Esophagus squamous epithelium (tissue), 5 donors: ENCODE measurements around the gene OR10A3. TPM values are rescaled to one million over a fixed set of nuclear protein-coding genes. Genes with fewer than 3 reads are reported as not detected.
"Not testable (repeated sequence)": the region's sequence is repeated elsewhere in the genome, so short reads cannot be mapped to it uniquely, and the experiment has no call there.

ENCODE experiments used
- DNase-seq: peaks from one replicate; lab custom pipeline; 2025; lab: John Stamatoyannopoulos, UW
- H3K27ac ChIP-seq, 4 donors: fragments of 200-600 bp; sonication (generic); one replicate each; pipeline ENCODE4 v1.5.1; 2016 to 2019; ENCODE audit warnings: mild to moderate bottlenecking in 1 of 4
- H3K27me3 ChIP-seq, 4 donors: fragments of 200-600 bp; sonication (generic); 1 replicate in 3 of 4; 2 replicates in 1 of 4; pipeline versions ENCODE4 v1.5.1 to v1.6.0; 2017 to 2021; ENCODE audit warnings: antibody characterized with exemption in 1 of 4
- H3K36me3 ChIP-seq, 3 donors: fragments of 200-600 bp; sonication (generic); one replicate each; pipeline ENCODE4 v1.5.1; 2016 to 2019
- H3K4me1 ChIP-seq, 3 donors: fragments of 200-600 bp; sonication (generic); one replicate each; pipeline ENCODE4 v1.5.1; 2017 to 2019
- H3K4me3 ChIP-seq, 4 donors: fragments of 200-600 bp; sonication (generic); 1 replicate in 3 of 4; 2 replicates in 1 of 4; pipeline ENCODE4 v1.5.1; 2016 to 2019; ENCODE audit warnings: mild to moderate bottlenecking in 2 of 4, moderate library complexity in 1 of 4
- H3K9me3 ChIP-seq, 3 donors: fragments of 200-600 bp; sonication (generic); one replicate each; pipeline ENCODE4 v1.5.1; 2016 to 2019
- CTCF ChIP-seq, 6 experiments: fragments of 450-650 bp in 4 of 6; fragments of 200-600 bp in 2 of 6; sonication (generic) in 2 of 6; IDR thresholded peaks; one replicate each; pipeline ENCODE4 v1.5.1; 2016 to 2019; ENCODE audit warnings: antibody characterized with exemption in 6 of 6, mild to moderate bottlenecking in 4 of 6, moderate library complexity in 4 of 6
- POLR2A ChIP-seq, 4 donors: fragments of 450-650 bp; IDR thresholded peaks; one replicate each; pipeline ENCODE4 v1.6.1; 2017; ENCODE audit warnings: antibody characterized with exemption in 4 of 4, mild to moderate bottlenecking in 4 of 4, moderate library complexity in 3 of 4
- WGBS, 2 donors: methylation state at CpG; one replicate each; pipeline ENCODE4 v1.1.5; 2018; 5-methylcytosine and 5-hydroxymethylcytosine counted together
- intact Hi-C: fragments of 100-400 bp; cut with DNase I; formaldehyde crosslinking; loops from one replicate; pipeline ENCODE4 v1.15.0; 2022
- total RNA-seq, 4 donors: library from RNA; depleted of rRNA; stranded (reverse); fragments of >200 nt; gene quantifications; one replicate each; pipeline ENCODE4 v1.1.0, GENCODE V29; 2016
- donor health status: DM: yes; HTN: yes; CAD: no.

Gene OR10A3
- total RNA-seq = not detected

GRCh38 chr11:7941608-7942007 lies at the start of gene OR10A3:
TSS of gene OR10A3 (minus strand) at chr11:7941708. CDS start at chr11:7939520, 2,188 bp downstream.
- Histone ChIP-seq H3K36me3 (no peaks in the 10 kb centered on the region), H3K27me3 (no peaks in the 10 kb centered on the region), H3K4me1 (no peaks in the 10 kb centered on the region), H3K27ac (no peak within 1 kb of the TSS), H3K9me3 (peaks cover 0 to 20% (median 19%) of the 10 kb centered on the region in 3 donors), H3K4me3 (no peak within 1 kb of the TSS)
- intact Hi-C loops = no loop called here
- WGBS, 2 donors = 77 to 87% methylated on average over 2 of the region's 2 CpGs
- no peak for TF ChIP-seq POLR2A (IDR thresholded peaks at IDR 0.05)
- no peak for DNase-seq

- intact Hi-C loops, DNase-seq, H3K9me3 ChIP-seq, H3K27me3 ChIP-seq: not testable (repeated sequence)
- 1 to 2% methylated on average over 12 of the region's 13 CpGs for WGBS, 2 donors
- Histone ChIP-seq H3K4me1 (peaks cover 7 to 33% (median 17%) of the 10 kb centered on the region in 3 donors), H3K27ac (peak overlapping the region; percentile 79 to 85 (median 82)), H3K36me3 (peaks cover 0 to 34% (median 0%) of the 10 kb centered on the region in 3 donors), H3K4me3 (peak overlapping the region; percentile 71 to 84 (median 78))
Observed at GRCh38 chr11:7987560-7987883, 46.0 kb upstream of the OR10A3 start.

- 1% methylated on average over 19 to 24 of the region's 47 CpGs for WGBS, 2 donors
- no peaks in the 10 kb centered on the region for H3K9me3 ChIP-seq
- peaks cover 0 to 29% (median 0%) of the 10 kb centered on the region in 3 donors for H3K36me3 ChIP-seq
- TF ChIP-seq CTCF (IDR thresholded peaks at IDR 0.05) (peak; percentile 84 to 95 (median 92)), POLR2A (IDR thresholded peaks at IDR 0.05) (peak in 2 of 4 donors; percentile 10 to 43)
- H3K27me3 ChIP-seq = no peaks in the 10 kb centered on the region
- H3K4me1 ChIP-seq = peaks cover 7 to 33% (median 17%) of the 10 kb centered on the region in 3 donors
- H3K4me3 ChIP-seq = peak within 1 kb of the TSS; percentile 71 to 84 (median 78)
- H3K27ac ChIP-seq = peak within 1 kb of the TSS; percentile 79 to 85 (median 82)
- peak; percentile 81 for DNase-seq
- intact Hi-C loops = no loop called here
Observed at GRCh38 chr11:7986768-7987559, 45.5 kb upstream of the OR10A3 start, which contains the start of gene EIF3F. TSS of gene EIF3F (plus strand) at chr11:7987337. CDS start at chr11:7987353, 16 bp downstream.

- intact Hi-C loops = loop anchor here (5.0 kb wide), 1 partner anchor 92 kb away; no protein-coding TSS in a partner anchor
- Histone ChIP-seq H3K4me3 (no peak overlapping the region), H3K9me3 (no peaks in the 10 kb centered on the region), H3K4me1 (peaks cover 7 to 22% (median 13%) of the 10 kb centered on the region in 3 donors), H3K27me3 (no peaks in the 10 kb centered on the region), H3K36me3 (peaks cover 0 to 4% (median 0%) of the 10 kb centered on the region in 3 donors), H3K27ac (no peak overlapping the region)
- TF ChIP-seq CTCF (IDR thresholded peaks at IDR 0.05) (no peak), POLR2A (IDR thresholded peaks at IDR 0.05) (no peak)
- WGBS, 2 donors = 54 to 68% methylated on average over 5 of the region's 7 CpGs
- DNase-seq = no peak
Observed at GRCh38 chr11:7983832-7984590, 42.5 kb upstream of the OR10A3 start.

- DNase-seq = no peak
- intact Hi-C loops = loop anchor here (5.0 kb wide), 1 partner anchor 90 kb away; no protein-coding TSS in a partner anchor
- TF ChIP-seq POLR2A (IDR thresholded peaks at IDR 0.05) (no peak), CTCF (IDR thresholded peaks at IDR 0.05) (no peak)
Observed at GRCh38 chr11:7982582-7983119, 41.1 kb upstream of the OR10A3 start.

More at GRCh38 chr11:7982582-7983119, 41.1 kb upstream of the OR10A3 start:
- no peak overlapping the region for H3K27ac ChIP-seq
- WGBS, 2 donors = 63 to 80% methylated on average over 1 of the region's 1 CpG
- no peaks in the 10 kb centered on the region for H3K27me3 ChIP-seq
- H3K36me3 ChIP-seq = no peaks in the 10 kb centered on the region
- H3K9me3 ChIP-seq = no peaks in the 10 kb centered on the region
- H3K4me1 ChIP-seq = peaks cover 0 to 8% (median 0%) of the 10 kb centered on the region in 3 donors
- H3K4me3 ChIP-seq = no peak overlapping the region
